ENCODE measurements around the gene MED7.

Gene MED7

GRCh38 chr5:157159209-157159751 is 16.6 kb upstream of the MED7 start:
- H3K36me3 ChIP-seq (replicated peaks): no peaks in the 10 kb centered on the region
- no peak for TF ChIP-seq CTCF (IDR thresholded peaks at IDR 0.05; ENCODE audit: low read depth, low read length, missing control alignments)
- H3K4me3 ChIP-seq (ENCODE audit: low read depth, low read length): no peak overlapping the region
- in situ Hi-C loops (cut with HindIII; ENCODE audit: low pct_ligation_motif_present, low sequenced_read_pairs): no loop called here
- H3K27ac ChIP-seq: no peak overlapping the region
- no peaks in the 10 kb centered on the region for H3K27me3 ChIP-seq (replicated peaks)
- DNase-seq: no peak

- in situ Hi-C loops (cut with HindIII; ENCODE audit: low pct_ligation_motif_present, low sequenced_read_pairs): no loop called here
- Histone ChIP-seq H3K4me3 (ENCODE audit: low read depth, low read length) (no peak overlapping the region), H3K27ac (no peak overlapping the region), H3K27me3 (replicated peaks) (no peaks in the 10 kb centered on the region), H3K36me3 (replicated peaks) (no peaks in the 10 kb centered on the region)
- DNase-seq: no peak
- TF ChIP-seq CTCF (IDR thresholded peaks at IDR 0.05; ENCODE audit: low read depth, low read length, missing control alignments): no peak
Observed at GRCh38 chr5:157157293-157157891, 14.7 kb upstream of the MED7 start.

- H3K27ac ChIP-seq: no peak overlapping the region
- H3K27me3 ChIP-seq (replicated peaks): no peaks in the 10 kb centered on the region
- no peak for TF ChIP-seq CTCF (IDR thresholded peaks at IDR 0.05; ENCODE audit: low read depth, low read length, missing control alignments)
- H3K36me3 ChIP-seq (replicated peaks): no peaks in the 10 kb centered on the region
- in situ Hi-C loops (cut with HindIII; ENCODE audit: low pct_ligation_motif_present, low sequenced_read_pairs): no loop called here
- H3K4me3 ChIP-seq (ENCODE audit: low read depth, low read length): no peak overlapping the region
- no peak for DNase-seq
Observed at GRCh38 chr5:157155297-157155696, 12.6 kb upstream of the MED7 start.

GRCh38 chr5:157150995-157151394 is 8.3 kb upstream of the MED7 start:
- no peak overlapping the region for H3K27ac ChIP-seq
- no peak for DNase-seq
- H3K4me3 ChIP-seq (ENCODE audit: low read depth, low read length): no peak overlapping the region
- in situ Hi-C loops (cut with HindIII; ENCODE audit: low pct_ligation_motif_present, low sequenced_read_pairs): no loop called here
- H3K27me3 ChIP-seq (replicated peaks): no peaks in the 10 kb centered on the region
- no peak for TF ChIP-seq CTCF (IDR thresholded peaks at IDR 0.05; ENCODE audit: low read depth, low read length, missing control alignments)
- H3K36me3 ChIP-seq (replicated peaks): no peaks in the 10 kb centered on the region

GRCh38 chr5:157148734-157149615 is 6.3 kb upstream of the MED7 start:
- H3K4me3 ChIP-seq (ENCODE audit: low read depth, low read length): no peak overlapping the region
- DNase-seq: peak; percentile 69
- in situ Hi-C loops (cut with HindIII; ENCODE audit: low pct_ligation_motif_present, low sequenced_read_pairs): no loop called here

More at GRCh38 chr5:157148734-157149615, 6.3 kb upstream of the MED7 start:
- H3K27ac ChIP-seq: no peak overlapping the region
- H3K36me3 ChIP-seq (replicated peaks): no peaks in the 10 kb centered on the region
- no peaks in the 10 kb centered on the region for H3K27me3 ChIP-seq (replicated peaks)
- peak; percentile 90 for TF ChIP-seq CTCF (IDR thresholded peaks at IDR 0.05; ENCODE audit: low read depth, low read length, missing control alignments)

Data from brain microvascular endothelial cell (primary cell).